ENCODE data around the gene TST.

DNA sequence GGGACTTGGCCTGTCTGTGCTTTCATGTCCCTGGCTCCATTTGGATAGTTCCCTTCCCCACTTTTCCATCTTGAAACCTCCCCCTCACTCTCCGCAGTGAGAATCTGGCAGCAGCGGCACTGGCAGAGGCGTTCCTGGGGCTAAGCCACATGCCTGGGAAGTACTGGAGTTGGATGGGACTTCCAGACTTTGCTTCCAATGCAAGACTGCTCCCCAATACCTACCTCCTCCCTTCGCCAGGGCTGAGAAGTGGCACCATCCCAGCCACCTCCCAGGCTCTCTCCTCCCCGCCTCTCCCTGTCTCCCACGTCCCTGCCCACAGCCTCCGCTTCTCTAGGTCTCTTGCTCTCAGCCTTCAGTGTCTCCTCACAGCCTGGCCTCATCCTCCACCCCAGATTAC, 16.6 kb downstream of the TST start:
- TF ChIP-seq TAF1 (IDR thresholded peaks at IDR 0.05; ENCODE audit: borderline replicate concordance, low read depth, low read length), result no peak
- TF ChIP-seq, protein P1, sequence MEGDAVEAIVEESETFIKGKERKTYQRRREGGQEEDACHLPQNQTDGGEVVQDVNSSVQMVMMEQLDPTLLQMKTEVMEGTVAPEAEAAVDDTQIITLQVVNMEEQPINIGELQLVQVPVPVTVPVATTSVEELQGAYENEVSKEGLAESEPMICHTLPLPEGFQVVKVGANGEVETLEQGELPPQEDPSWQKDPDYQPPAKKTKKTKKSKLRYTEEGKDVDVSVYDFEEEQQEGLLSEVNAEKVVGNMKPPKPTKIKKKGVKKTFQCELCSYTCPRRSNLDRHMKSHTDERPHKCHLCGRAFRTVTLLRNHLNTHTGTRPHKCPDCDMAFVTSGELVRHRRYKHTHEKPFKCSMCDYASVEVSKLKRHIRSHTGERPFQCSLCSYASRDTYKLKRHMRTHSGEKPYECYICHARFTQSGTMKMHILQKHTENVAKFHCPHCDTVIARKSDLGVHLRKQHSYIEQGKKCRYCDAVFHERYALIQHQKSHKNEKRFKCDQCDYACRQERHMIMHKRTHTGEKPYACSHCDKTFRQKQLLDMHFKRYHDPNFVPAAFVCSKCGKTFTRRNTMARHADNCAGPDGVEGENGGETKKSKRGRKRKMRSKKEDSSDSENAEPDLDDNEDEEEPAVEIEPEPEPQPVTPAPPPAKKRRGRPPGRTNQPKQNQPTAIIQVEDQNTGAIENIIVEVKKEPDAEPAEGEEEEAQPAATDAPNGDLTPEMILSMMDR (IDR thresholded peaks at IDR 0.05), result no peak
- TF ChIP-seq, protein P2, sequence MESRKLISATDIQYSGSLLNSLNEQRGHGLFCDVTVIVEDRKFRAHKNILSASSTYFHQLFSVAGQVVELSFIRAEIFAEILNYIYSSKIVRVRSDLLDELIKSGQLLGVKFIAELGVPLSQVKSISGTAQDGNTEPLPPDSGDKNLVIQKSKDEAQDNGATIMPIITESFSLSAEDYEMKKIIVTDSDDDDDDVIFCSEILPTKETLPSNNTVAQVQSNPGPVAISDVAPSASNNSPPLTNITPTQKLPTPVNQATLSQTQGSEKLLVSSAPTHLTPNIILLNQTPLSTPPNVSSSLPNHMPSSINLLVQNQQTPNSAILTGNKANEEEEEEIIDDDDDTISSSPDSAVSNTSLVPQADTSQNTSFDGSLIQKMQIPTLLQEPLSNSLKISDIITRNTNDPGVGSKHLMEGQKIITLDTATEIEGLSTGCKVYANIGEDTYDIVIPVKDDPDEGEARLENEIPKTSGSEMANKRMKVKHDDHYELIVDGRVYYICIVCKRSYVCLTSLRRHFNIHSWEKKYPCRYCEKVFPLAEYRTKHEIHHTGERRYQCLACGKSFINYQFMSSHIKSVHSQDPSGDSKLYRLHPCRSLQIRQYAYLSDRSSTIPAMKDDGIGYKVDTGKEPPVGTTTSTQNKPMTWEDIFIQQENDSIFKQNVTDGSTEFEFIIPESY (IDR thresholded peaks at IDR 0.05; ENCODE audit: borderline replicate concordance, low read depth), result no peak
- TF ChIP-seq, protein P3, sequence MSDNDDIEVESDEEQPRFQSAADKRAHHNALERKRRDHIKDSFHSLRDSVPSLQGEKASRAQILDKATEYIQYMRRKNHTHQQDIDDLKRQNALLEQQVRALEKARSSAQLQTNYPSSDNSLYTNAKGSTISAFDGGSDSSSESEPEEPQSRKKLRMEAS (IDR thresholded peaks at IDR 0.05; ENCODE audit: low read depth), result no peak
- TF ChIP-seq GABPA (IDR thresholded peaks at IDR 0.05; ENCODE audit: low read depth), result no peak
- TF ChIP-seq RCOR1 (IDR thresholded peaks at IDR 0.05; ENCODE audit: low read length), result no peak
- no peak for TF ChIP-seq EP300 (IDR thresholded peaks at IDR 0.05; ENCODE audit: borderline replicate concordance in 1 of 2, low read depth in 1 of 2, low read length in 1 of 2)
- TF ChIP-seq NRF1 (IDR thresholded peaks at IDR 0.05; ENCODE audit: low read depth, low read length), result no peak
- TF ChIP-seq ELF1 (IDR thresholded peaks at IDR 0.05), result no peak
- TF ChIP-seq POLR2AphosphoS5 (IDR thresholded peaks at IDR 0.05; ENCODE audit: low read depth, low read length), result no peak
- TF ChIP-seq SIN3A (IDR thresholded peaks at IDR 0.05; ENCODE audit: borderline replicate concordance, low read depth, low read length), result no peak
- TF ChIP-seq, protein P4, sequence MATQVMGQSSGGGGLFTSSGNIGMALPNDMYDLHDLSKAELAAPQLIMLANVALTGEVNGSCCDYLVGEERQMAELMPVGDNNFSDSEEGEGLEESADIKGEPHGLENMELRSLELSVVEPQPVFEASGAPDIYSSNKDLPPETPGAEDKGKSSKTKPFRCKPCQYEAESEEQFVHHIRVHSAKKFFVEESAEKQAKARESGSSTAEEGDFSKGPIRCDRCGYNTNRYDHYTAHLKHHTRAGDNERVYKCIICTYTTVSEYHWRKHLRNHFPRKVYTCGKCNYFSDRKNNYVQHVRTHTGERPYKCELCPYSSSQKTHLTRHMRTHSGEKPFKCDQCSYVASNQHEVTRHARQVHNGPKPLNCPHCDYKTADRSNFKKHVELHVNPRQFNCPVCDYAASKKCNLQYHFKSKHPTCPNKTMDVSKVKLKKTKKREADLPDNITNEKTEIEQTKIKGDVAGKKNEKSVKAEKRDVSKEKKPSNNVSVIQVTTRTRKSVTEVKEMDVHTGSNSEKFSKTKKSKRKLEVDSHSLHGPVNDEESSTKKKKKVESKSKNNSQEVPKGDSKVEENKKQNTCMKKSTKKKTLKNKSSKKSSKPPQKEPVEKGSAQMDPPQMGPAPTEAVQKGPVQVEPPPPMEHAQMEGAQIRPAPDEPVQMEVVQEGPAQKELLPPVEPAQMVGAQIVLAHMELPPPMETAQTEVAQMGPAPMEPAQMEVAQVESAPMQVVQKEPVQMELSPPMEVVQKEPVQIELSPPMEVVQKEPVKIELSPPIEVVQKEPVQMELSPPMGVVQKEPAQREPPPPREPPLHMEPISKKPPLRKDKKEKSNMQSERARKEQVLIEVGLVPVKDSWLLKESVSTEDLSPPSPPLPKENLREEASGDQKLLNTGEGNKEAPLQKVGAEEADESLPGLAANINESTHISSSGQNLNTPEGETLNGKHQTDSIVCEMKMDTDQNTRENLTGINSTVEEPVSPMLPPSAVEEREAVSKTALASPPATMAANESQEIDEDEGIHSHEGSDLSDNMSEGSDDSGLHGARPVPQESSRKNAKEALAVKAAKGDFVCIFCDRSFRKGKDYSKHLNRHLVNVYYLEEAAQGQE (IDR thresholded peaks at IDR 0.05; ENCODE audit: low read depth, low read length), result no peak
- no peak for TF ChIP-seq YY1 (IDR thresholded peaks at IDR 0.05; ENCODE audit: low read depth)
- TF ChIP-seq RAD21 (IDR thresholded peaks at IDR 0.05; ENCODE audit: low read length), result no peak

All from SK-N-SH (cell line).